Measurements from ENCODE around the gene CD55.
A peak's percentile ranks its signal among the peaks of the same experiment; 100 is the strongest.

The CD55 gene

GRCh38 chr1:207355060-207355459 is 33.6 kb downstream of the CD55 start:
- Histone ChIP-seq H3K27me3 (ENCODE audit: low read depth, low read length) (no peaks in the 10 kb centered on the region), H3K36me3 (replicated peaks; ENCODE audit: low read depth, low read length) (peaks cover 3% of the 10 kb centered on the region), H4K20me1 (ENCODE audit: insufficient read depth, low read length) (no peaks in the 10 kb centered on the region), H3K4me1 (ENCODE audit: low read length) (peaks cover 16% of the 10 kb centered on the region), H3K79me2 (ENCODE audit: low read length) (no peaks in the 10 kb centered on the region), H3K9me3 (ENCODE audit: insufficient read depth, low read length) (no peaks in the 10 kb centered on the region), H2AFZ (ENCODE audit: low read depth, low read length) (no peak overlapping the region), H3K9ac (ENCODE audit: low read length) (no peak overlapping the region), H3K27ac (ENCODE audit: low read length) (no peak overlapping the region), H3K4me2 (ENCODE audit: low read length) (peak overlapping the region; percentile 38; the same call in 1 of the 2 replicates), H3K4me3 (ENCODE audit: low read length) (no peak overlapping the region)
- TF ChIP-seq CTCF (IDR thresholded peaks at IDR 0.05; ENCODE audit: low read depth, low read length) (no peak), EZH2phosphoT487 (IDR thresholded peaks at IDR 0.05; ENCODE audit: low read depth) (no peak)

- no peaks in the 10 kb centered on the region for H3K27me3 ChIP-seq (ENCODE audit: low read depth, low read length)
- H3K9ac ChIP-seq (ENCODE audit: low read length): no peak overlapping the region
- H3K4me3 ChIP-seq (ENCODE audit: low read length): 0 out of 2 replicates have a peak overlapping the region, but pooled peaks have one; percentile 2
- H3K4me2 ChIP-seq (ENCODE audit: low read length): peak overlapping the region; percentile 38
- TF ChIP-seq CTCF (IDR thresholded peaks at IDR 0.05; ENCODE audit: low read depth, low read length) (no peak), EZH2phosphoT487 (IDR thresholded peaks at IDR 0.05; ENCODE audit: low read depth) (no peak)
- H4K20me1 ChIP-seq (ENCODE audit: insufficient read depth, low read length): no peaks in the 10 kb centered on the region
- no peaks in the 10 kb centered on the region for H3K9me3 ChIP-seq (ENCODE audit: insufficient read depth, low read length)
- H2AFZ ChIP-seq (ENCODE audit: low read depth, low read length): no peak overlapping the region
- peaks cover 16% of the 10 kb centered on the region for H3K4me1 ChIP-seq (ENCODE audit: low read length)
- H3K36me3 ChIP-seq (replicated peaks; ENCODE audit: low read depth, low read length): peaks cover 2% of the 10 kb centered on the region
- no peak overlapping the region for H3K27ac ChIP-seq (ENCODE audit: low read length)
- H3K79me2 ChIP-seq (ENCODE audit: low read length): no peaks in the 10 kb centered on the region
Measured at GRCh38 chr1:207355513-207356295, 34.2 kb downstream of the CD55 start.

- Histone ChIP-seq H3K27ac (ENCODE audit: low read length) (no peak overlapping the region), H3K79me2 (ENCODE audit: low read length) (no peaks in the 10 kb centered on the region), H3K4me2 (ENCODE audit: low read length) (no peak overlapping the region), H2AFZ (ENCODE audit: low read depth, low read length) (no peak overlapping the region), H3K36me3 (replicated peaks; ENCODE audit: low read depth, low read length) (peaks cover 4% of the 10 kb centered on the region), H4K20me1 (ENCODE audit: insufficient read depth, low read length) (no peaks in the 10 kb centered on the region), H3K4me3 (ENCODE audit: low read length) (no peak overlapping the region), H3K4me1 (ENCODE audit: low read length) (peaks cover under 1% of the 10 kb centered on the region; the same call in 1 of the 2 replicates), H3K9me3 (ENCODE audit: insufficient read depth, low read length) (no peaks in the 10 kb centered on the region), H3K27me3 (ENCODE audit: low read depth, low read length) (no peaks in the 10 kb centered on the region), H3K9ac (ENCODE audit: low read length) (no peak overlapping the region)
- TF ChIP-seq CTCF (IDR thresholded peaks at IDR 0.05; ENCODE audit: low read depth, low read length): no peak
- TF ChIP-seq EZH2phosphoT487 (IDR thresholded peaks at IDR 0.05; ENCODE audit: low read depth): no peak
Measured at GRCh38 chr1:207361029-207361428, 39.6 kb downstream of the CD55 start.

DNA sequence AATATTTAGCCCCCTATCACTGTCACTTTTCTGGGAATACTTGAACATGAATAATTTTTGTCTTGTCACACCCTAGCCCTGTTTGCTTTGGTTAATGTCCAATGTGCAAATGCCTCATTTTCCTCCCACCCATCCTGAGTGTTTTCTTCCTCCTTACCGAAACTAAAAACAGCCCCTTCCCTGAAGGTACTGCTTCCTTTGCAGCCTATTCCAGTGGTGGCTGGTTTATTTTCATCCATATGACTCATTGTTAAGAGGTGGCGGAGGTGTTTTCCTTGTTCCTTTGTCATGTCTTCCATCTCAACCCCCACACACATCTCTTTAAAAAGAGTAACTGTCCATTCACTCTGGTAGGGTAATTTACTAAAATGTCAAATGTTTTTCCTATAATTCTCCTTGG is 40.4 kb downstream of the CD55 start:
- Histone ChIP-seq H3K9ac (ENCODE audit: low read length) (no peak overlapping the region), H3K4me1 (ENCODE audit: low read length) (no peaks in the 10 kb centered on the region), H3K27me3 (ENCODE audit: low read depth, low read length) (no peaks in the 10 kb centered on the region), H3K4me2 (ENCODE audit: low read length) (no peak overlapping the region), H3K79me2 (ENCODE audit: low read length) (no peaks in the 10 kb centered on the region), H3K36me3 (replicated peaks; ENCODE audit: low read depth, low read length) (peaks cover 4% of the 10 kb centered on the region), H3K9me3 (ENCODE audit: insufficient read depth, low read length) (no peaks in the 10 kb centered on the region), H3K27ac (ENCODE audit: low read length) (no peak overlapping the region), H2AFZ (ENCODE audit: low read depth, low read length) (no peak overlapping the region), H4K20me1 (ENCODE audit: insufficient read depth, low read length) (no peaks in the 10 kb centered on the region), H3K4me3 (ENCODE audit: low read length) (no peak overlapping the region)
- TF ChIP-seq EZH2phosphoT487 (IDR thresholded peaks at IDR 0.05; ENCODE audit: low read depth) (no peak), CTCF (IDR thresholded peaks at IDR 0.05; ENCODE audit: low read depth, low read length) (no peak)

All from OCI-LY3 (cell line).